KMS-11 (cell line): ENCODE data around the gene STAP2.

Experiments used
- H2AFZ ChIP-seq: fragments of 200-600 bp; sonication (generic); 2 replicates; pipeline ENCODE4 v1.6.1; 2016; ENCODE audit warnings: antibody characterized with exemption, mixed run types, low read depth
- H3K27ac ChIP-seq: fragments of 200-600 bp; sonication (generic); 2 replicates; pipeline ENCODE4 v1.6.1; 2016; ENCODE audit warnings: mild to moderate bottlenecking, mixed run types
- H3K27me3 ChIP-seq: fragments of 200-600 bp; sonication (generic); 2 replicates; pipeline ENCODE4 v1.6.1; 2017; ENCODE audit warnings: mild to moderate bottlenecking, low read depth, mixed run types, moderate library complexity; ENCODE audit not compliant: insufficient read depth
- H3K36me3 ChIP-seq: fragments of 200-600 bp; sonication (generic); 2 replicates; pipeline ENCODE4 v1.6.1; 2017; ENCODE audit warnings: mild to moderate bottlenecking, mixed run types; ENCODE audit not compliant: insufficient read depth
- H3K4me1 ChIP-seq: fragments of 200-600 bp; sonication (generic); 2 replicates; pipeline ENCODE4 v1.6.1; 2016; ENCODE audit warnings: mild to moderate bottlenecking, low read depth, mixed run types; ENCODE audit not compliant: poor library complexity, severe bottlenecking
- H3K4me2 ChIP-seq: fragments of 200-600 bp; sonication (generic); 2 replicates; pipeline ENCODE4 v1.7.0; 2016; ENCODE audit warnings: mild to moderate bottlenecking, mixed run types
- H3K4me3 ChIP-seq: fragments of 200-600 bp; sonication (generic); IDR thresholded peaks from 2 replicates; pipeline ENCODE4 v1.6.1; 2017; ENCODE audit warnings: low read depth, low read length, mixed read lengths; ENCODE audit not compliant: insufficient read depth
- H3K79me2 ChIP-seq: fragments of 200-600 bp; sonication (generic); 2 replicates; pipeline ENCODE4 v1.6.1; 2016; ENCODE audit warnings: low read depth, mixed run types; ENCODE audit not compliant: insufficient read depth
- H3K9ac ChIP-seq: fragments of 200-600 bp; sonication (generic); 2 replicates; pipeline ENCODE4 v1.6.1; 2016; ENCODE audit warnings: mild to moderate bottlenecking, mixed run types
- H4K20me1 ChIP-seq: fragments of 200-600 bp; sonication (generic); 2 replicates; pipeline ENCODE4 v1.6.1; 2016; ENCODE audit warnings: mild to moderate bottlenecking, mixed run types; ENCODE audit not compliant: insufficient read depth
- TF ChIP-seq, protein P1 (sequence below): fragments of 200-600 bp; sonication (generic); conservative IDR thresholded peaks from 2 replicates; pipeline ENCODE4 v1.6.1; 2017; ENCODE audit warnings: low read depth, mild to moderate bottlenecking, antibody characterized with exemption, low read length, moderate library complexity, mixed read lengths

Gene STAP2

DNA sequence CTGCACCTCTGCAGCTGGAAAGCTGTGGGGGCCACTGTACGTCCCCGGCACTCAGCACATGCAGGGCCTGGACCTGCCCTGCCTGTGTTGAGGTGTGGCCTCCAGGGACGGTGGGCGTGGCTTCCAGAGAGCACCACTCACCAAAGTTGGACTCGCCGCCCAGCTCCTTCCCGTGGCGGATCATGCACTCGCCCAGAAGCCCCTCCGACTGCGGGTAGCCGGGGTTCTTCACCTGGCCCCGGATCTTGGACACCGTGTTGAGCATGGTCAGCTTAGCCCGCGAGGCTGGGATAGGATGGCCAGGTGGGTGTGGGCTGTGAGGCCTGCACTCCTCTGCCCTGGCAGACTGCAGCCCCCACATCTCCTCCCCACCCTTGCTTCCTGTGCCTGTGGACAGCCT, 26.7 kb upstream of the STAP2 start:
- TF ChIP-seq, protein P1, sequence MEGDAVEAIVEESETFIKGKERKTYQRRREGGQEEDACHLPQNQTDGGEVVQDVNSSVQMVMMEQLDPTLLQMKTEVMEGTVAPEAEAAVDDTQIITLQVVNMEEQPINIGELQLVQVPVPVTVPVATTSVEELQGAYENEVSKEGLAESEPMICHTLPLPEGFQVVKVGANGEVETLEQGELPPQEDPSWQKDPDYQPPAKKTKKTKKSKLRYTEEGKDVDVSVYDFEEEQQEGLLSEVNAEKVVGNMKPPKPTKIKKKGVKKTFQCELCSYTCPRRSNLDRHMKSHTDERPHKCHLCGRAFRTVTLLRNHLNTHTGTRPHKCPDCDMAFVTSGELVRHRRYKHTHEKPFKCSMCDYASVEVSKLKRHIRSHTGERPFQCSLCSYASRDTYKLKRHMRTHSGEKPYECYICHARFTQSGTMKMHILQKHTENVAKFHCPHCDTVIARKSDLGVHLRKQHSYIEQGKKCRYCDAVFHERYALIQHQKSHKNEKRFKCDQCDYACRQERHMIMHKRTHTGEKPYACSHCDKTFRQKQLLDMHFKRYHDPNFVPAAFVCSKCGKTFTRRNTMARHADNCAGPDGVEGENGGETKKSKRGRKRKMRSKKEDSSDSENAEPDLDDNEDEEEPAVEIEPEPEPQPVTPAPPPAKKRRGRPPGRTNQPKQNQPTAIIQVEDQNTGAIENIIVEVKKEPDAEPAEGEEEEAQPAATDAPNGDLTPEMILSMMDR: no peak
- Histone ChIP-seq H3K27me3 (no peaks in the 10 kb centered on the region), H2AFZ (no peak overlapping the region), H3K27ac (no peak overlapping the region), H3K9ac (no peak overlapping the region), H3K4me2 (no peak overlapping the region), H3K79me2 (0 out of 2 replicates have a peak, but pooled peaks cover 3% of the 10 kb centered on the region), H3K4me1 (peaks cover 26% of the 10 kb centered on the region), H3K36me3 (no peaks in the 10 kb centered on the region), H3K4me3 (no peak overlapping the region), H4K20me1 (no peaks in the 10 kb centered on the region)

DNA sequence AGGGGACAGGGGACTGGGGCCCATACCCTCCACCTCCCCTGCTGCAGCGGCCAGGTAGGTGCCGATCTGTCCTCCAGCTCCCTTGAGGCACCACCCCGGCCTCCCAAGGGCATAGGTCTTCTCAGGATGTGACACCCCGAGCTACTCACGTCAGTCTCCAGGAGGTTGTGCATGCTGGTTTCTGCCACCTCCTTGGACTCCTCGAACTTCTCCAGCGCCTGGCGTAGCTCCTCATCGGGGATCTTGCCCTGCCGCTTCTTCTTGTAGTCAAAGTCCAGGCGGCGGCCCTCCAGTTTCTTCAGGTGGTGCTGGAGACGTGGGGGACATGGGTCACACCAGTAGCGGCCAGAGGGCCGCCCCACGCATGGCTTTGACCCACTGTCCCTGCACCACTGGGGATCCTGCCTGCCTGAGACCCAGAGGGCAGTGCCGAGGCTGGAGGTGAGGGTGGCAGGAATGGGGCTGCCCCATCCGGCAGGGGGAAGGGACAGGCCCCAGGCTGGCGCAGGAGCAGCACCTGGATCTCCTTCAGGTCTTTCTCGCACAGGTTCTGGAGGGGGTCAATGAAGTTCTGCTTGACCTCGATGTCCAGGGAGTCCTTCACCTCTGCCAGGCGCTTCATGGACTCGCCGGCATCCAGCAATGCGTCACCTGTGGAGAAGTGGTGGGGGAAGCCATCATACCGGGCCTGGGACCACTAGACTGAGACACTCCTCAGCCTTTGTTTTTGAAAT, 25.1 kb upstream of the STAP2 start:
- Histone ChIP-seq H3K27ac (no peak overlapping the region), H3K79me2 (no peaks in the 10 kb centered on the region), H4K20me1 (no peaks in the 10 kb centered on the region), H3K27me3 (no peaks in the 10 kb centered on the region), H3K36me3 (no peaks in the 10 kb centered on the region), H2AFZ (no peak overlapping the region), H3K9ac (no peak overlapping the region), H3K4me1 (peaks cover 10% of the 10 kb centered on the region), H3K4me3 (no peak overlapping the region), H3K4me2 (no peak overlapping the region)
- TF ChIP-seq, protein P1: no peak

DNA sequence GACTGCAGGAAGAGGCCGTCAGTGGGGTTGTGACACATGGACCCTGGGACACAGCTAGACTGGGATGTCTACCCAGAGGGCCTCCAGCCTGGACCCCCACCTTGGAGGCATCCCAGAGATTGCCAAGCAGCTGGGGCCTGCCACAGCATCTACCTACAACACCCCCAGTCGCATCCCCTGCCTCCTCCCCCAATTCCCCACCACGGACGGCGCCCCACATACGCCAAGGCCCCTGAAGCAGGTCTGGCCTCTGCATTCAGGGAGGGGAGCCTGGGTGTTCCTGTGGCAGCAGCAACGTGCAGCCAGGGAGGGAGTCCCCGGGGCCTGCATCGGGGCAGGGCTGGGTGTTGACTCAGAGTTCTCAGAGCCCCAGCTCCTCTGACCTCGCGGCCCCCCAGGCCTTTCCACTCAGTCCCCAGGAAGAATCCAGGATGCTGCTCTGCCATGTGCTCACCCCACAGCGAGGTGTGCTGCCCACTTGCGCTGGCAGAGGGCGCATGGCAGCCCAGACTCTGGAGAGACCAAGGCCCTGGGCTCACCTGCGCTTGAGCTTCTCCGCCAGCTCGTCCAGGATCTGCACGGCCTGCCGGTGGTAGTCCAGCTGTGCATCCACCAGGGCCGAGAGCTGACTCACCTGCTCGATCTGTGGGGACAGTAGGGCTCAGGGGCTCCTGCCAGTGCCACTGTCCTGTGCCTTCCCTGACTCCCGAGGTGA, 24.4 kb upstream of the STAP2 start:
- Histone ChIP-seq H3K4me1 (peaks cover 2% of the 10 kb centered on the region), H3K9ac (no peak overlapping the region), H4K20me1 (no peaks in the 10 kb centered on the region), H3K79me2 (no peaks in the 10 kb centered on the region), H2AFZ (no peak overlapping the region), H3K4me3 (no peak overlapping the region), H3K4me2 (no peak overlapping the region), H3K27me3 (no peaks in the 10 kb centered on the region), H3K27ac (no peak overlapping the region), H3K36me3 (no peaks in the 10 kb centered on the region)
- TF ChIP-seq, protein P1: 0 out of 2 replicates have a peak, but pooled peaks have one; percentile 21

DNA sequence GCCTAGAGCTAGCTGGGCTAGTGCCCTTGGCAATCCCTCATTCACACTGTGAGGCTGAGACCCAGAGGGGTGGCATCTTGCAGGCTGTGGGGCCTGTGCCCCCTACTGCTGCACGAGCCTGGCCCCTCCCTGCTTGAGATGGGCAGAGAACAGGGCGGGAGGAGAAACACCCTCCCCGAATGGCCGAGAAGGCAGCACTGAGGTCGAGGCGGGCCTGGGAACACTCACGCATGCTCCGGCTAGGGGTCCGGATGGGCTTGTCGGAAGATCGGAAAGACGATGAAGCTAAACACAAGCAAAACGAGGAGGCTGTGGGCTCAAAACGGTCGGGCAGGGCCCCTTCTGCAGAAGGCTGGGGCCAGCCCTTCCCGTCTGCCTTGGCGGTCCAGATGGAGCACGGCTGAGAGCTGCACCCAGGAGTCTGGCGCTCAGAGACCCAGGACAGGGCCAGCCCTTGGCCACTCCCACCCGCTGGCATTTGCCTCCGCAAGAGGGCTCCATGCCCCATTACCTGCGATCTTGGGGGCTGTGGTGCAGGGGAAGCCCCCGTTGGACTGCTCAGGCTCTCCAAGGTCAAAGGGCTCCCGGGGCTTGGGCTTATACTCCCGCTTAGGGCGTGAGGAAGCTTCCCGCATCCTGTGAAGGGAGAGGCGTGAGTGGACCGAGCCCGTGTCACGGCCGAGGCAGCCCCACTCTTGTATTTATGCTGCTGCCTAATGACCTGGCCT, 23.6 kb upstream of the STAP2 start:
- Histone ChIP-seq H2AFZ (no peak overlapping the region), H3K79me2 (no peaks in the 10 kb centered on the region), H3K4me2 (no peak overlapping the region), H3K9ac (no peak overlapping the region), H3K27ac (no peak overlapping the region), H4K20me1 (no peaks in the 10 kb centered on the region), H3K27me3 (no peaks in the 10 kb centered on the region), H3K4me1 (no peaks in the 10 kb centered on the region), H3K36me3 (no peaks in the 10 kb centered on the region), H3K4me3 (no peak overlapping the region)
- TF ChIP-seq, protein P1: no peak
